Amygdala (tissue), 56 donors: Measurements from ENCODE around the gene SFTA2.
"Not testable (repeated sequence)": the region's sequence is repeated elsewhere in the genome, so short reads cannot be mapped to it uniquely, and the experiment has no call there.

ENCODE experiments used
- DNase-seq, 56 donors: peaks; one replicate each; lab custom pipeline; 2025; lab: John Stamatoyannopoulos, UW

Gene SFTA2

GRCh38 chr6:30914076-30914853, 17.7 kb downstream of the SFTA2 start, which contains the start of gene VARS2:
Gene VARS2, plus strand, starts transcription at chr6:30914238. Its CDS starts 599 bp downstream, at chr6:30914837.
- peak; percentile 70 to 97 (median 88) for DNase-seq

GRCh38 chr6:30913721-30914075, 18.3 kb downstream of the SFTA2 start:
- peak in 7 of 56 donors; percentile 60 to 77 (median 68) for DNase-seq

GRCh38 chr6:30912746-30913520, 19.0 kb downstream of the SFTA2 start:
- DNase-seq: no peak

- DNase-seq: not testable (repeated sequence)
Observed at GRCh38 chr6:30910473-30910872, 21.5 kb downstream of the SFTA2 start.

GRCh38 chr6:30908700-30909099, 23.3 kb downstream of the SFTA2 start:
- no peak for DNase-seq

GRCh38 chr6:30907758-30908591, 24.0 kb downstream of the SFTA2 start, which contains the start of gene GTF2H4:
Gene GTF2H4, plus strand, starts transcription at chr6:30908207.
- DNase-seq: peak; percentile 70 to 98 (median 95)

GRCh38 chr6:30907290-30907757, 24.6 kb downstream of the SFTA2 start:
- not testable (repeated sequence) for DNase-seq

GRCh38 chr6:30903236-30903635, 28.7 kb downstream of the SFTA2 start:
- DNase-seq: no peak

- DNase-seq: no peak
Observed at GRCh38 chr6:30902709-30903108, 29.3 kb downstream of the SFTA2 start.

GRCh38 chr6:30902196-30902595, 29.8 kb downstream of the SFTA2 start:
- DNase-seq: not testable (repeated sequence)

- DNase-seq: no peak
Observed at GRCh38 chr6:30901436-30901835, 30.5 kb downstream of the SFTA2 start.

- no peak for DNase-seq
Observed at GRCh38 chr6:30900863-30901417, 31.0 kb downstream of the SFTA2 start.

GRCh38 chr6:30898750-30899360, 33.1 kb downstream of the SFTA2 start:
- DNase-seq: no peak

- no peak for DNase-seq
Observed at GRCh38 chr6:30897882-30898281, 34.1 kb downstream of the SFTA2 start.

- no peak for DNase-seq
Observed at GRCh38 chr6:30896541-30896940, 35.4 kb downstream of the SFTA2 start.

- DNase-seq: no peak
Observed at GRCh38 chr6:30895343-30895742, 36.6 kb downstream of the SFTA2 start.

- no peak for DNase-seq
Observed at GRCh38 chr6:30894935-30895334, 37.0 kb downstream of the SFTA2 start.

- DNase-seq: no peak
Observed at GRCh38 chr6:30894381-30894780, 37.6 kb downstream of the SFTA2 start.

- DNase-seq: no peak
Observed at GRCh38 chr6:30893666-30894065, 38.3 kb downstream of the SFTA2 start.
